GM10847 (cell line): Measurements from ENCODE around the gene CD80.

ENCODE experiments used
- POLR2A ChIP-seq: IDR thresholded peaks from 2 replicates; pipeline ENCODE4 v1.6.1; 2011; ENCODE audit not compliant: insufficient read length; ENCODE audit errors: extremely low read depth

The CD80 gene

DNA sequence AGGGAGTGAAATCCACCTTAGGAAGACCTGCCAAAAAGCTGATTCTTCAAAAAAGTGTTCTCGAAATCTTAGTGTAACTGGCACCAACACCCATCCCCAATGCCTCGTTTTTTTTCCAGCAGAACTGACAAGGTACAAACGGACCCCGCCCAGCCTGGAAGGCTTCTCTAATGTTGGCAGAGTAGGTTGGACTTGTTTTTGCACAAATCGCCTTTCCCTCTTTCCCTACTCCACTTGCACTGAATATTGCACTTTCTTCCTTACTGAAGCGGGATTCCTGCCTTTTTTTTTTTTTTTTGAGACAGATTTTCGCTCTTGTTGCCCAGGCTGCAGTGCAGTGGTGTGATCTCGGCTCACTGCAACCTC, 61.6 kb downstream of the CD80 start:
- no peak for TF ChIP-seq POLR2A

DNA sequence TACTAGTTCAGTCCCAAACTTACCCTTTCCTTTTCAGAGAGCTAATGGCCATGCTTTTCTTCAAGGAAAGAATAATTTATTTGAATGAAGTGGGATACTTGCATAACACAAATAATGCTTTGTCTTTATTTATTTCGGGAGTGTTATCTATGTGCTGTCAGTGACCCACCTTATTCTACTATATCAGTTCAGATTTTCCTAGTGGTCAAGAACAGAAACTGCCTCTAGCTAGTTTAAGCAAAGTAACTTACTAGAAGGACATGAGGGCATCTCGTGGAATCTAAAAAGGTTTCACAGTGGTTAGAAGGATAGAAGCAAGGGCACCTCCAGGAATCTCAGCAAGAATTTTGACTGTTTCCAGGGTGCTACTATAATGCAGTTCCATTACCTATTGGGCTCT, 64.8 kb downstream of the CD80 start:
- no peak for TF ChIP-seq POLR2A

DNA sequence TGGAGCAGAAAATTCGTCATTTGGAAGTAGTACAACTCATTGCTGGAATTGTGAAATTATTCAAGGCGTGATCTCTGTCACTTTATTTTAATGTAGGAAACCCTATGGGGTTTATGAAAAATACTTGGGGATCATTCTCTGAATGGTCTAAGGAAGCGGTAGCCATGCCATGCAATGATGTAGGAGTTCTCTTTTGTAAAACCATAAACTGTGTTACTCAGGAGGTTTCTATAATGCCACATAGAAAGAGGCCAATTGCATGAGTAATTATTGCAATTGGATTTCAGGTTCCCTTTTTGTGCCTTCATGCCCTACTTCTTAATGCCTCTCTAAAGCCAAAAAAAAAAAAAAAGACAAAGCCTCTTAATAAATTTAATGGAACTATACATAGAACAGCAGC, 66.6 kb downstream of the CD80 start:
- no peak for TF ChIP-seq POLR2A

GRCh38 chr3:119492128-119492527, 67.3 kb downstream of the CD80 start:
- TF ChIP-seq POLR2A, result no peak

GRCh38 chr3:119490153-119490552, 69.3 kb downstream of the CD80 start:
- TF ChIP-seq POLR2A, result no peak

GRCh38 chr3:119485563-119485962, 73.9 kb downstream of the CD80 start:
- TF ChIP-seq POLR2A, result no peak

- no peak for TF ChIP-seq POLR2A
Measured at GRCh38 chr3:119483101-119483500, 76.3 kb downstream of the CD80 start.

- no peak for TF ChIP-seq POLR2A
Measured at GRCh38 chr3:119481079-119481478, 78.3 kb downstream of the CD80 start.
